Measurements from ENCODE around the gene ALDH1B1.

The ALDH1B1 gene

DNA sequence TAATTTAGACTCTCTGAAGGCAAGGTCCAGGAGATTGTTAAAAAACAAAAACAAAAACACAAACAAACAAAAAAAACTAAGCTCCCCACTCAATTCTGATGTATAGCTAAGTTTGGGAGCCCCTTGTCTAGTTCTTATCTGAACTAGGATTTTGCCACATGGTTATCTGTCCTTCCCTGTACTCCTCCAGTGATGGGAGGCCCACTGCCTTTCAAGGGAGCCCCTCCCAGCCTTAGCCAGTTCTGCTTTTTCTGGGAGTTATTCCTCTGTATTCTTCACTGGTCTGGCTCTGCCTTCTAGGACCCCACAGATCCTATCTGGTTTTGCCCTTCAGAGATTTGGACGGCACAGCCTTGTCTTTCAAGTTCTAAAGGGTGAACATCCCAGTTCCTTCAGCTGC lies 2.1 kb upstream of the ALDH1B1 start:
- peaks cover 5% of the 10 kb centered on the region for H3K9me3 ChIP-seq (ENCODE audit: insufficient read depth, low read length, severe bottlenecking)

DNA sequence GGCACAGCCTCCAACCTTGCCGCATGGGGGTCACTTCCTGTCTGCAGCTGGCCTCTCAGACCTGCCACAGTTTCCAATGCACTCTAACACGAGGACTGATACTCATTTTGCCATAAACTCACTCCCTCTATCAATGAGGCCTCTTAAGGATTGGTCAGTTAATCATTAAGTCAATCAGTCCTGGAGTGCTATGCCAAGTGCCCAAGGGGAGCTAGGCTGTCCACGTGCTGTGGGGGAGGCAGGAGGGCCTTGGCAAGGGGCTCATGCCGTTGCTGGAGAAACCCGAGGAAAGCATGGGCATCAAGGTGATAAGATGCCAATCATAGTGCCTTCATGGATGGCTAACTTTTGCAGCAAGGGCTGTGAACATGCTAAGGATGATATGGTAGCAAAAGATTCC lies 1.7 kb upstream of the ALDH1B1 start:
- Histone ChIP-seq H3K27ac (ENCODE audit: low read length) (no peak overlapping the region), H3K79me2 (ENCODE audit: insufficient read depth, low read length) (peaks cover 24% of the 10 kb centered on the region), H3K4me3 (ENCODE audit: low read depth in 1 of 2, low read length in 2 of 2) (no peak overlapping the region), H2AFZ (ENCODE audit: low read depth, low read length) (no peak overlapping the region), H4K20me1 (ENCODE audit: insufficient read depth, low read length) (no peaks in the 10 kb centered on the region), H3K36me3 (ENCODE audit: insufficient read depth, low read length) (peaks cover 4% of the 10 kb centered on the region), H3K9me3 (ENCODE audit: insufficient read depth, low read length, severe bottlenecking) (peaks cover 3% of the 10 kb centered on the region), H3K9ac (ENCODE audit: low read depth, low read length) (no peak overlapping the region), H3K4me1 (ENCODE audit: insufficient read depth, low read length) (peaks cover 21% of the 10 kb centered on the region), H3K27me3 (ENCODE audit: insufficient read depth, low read length, poor library complexity) (no peaks in the 10 kb centered on the region), H3K4me2 (ENCODE audit: insufficient read depth, low read length) (no peak overlapping the region)
- ATAC-seq (ENCODE audit: insufficient read depth, low read depth) = no peak
- DNase-seq = no peak
- TF ChIP-seq EZH2 (IDR thresholded peaks at IDR 0.05; ENCODE audit: borderline replicate concordance, low read depth, low read length, severe bottlenecking) = no peak
- TF ChIP-seq, protein P1, sequence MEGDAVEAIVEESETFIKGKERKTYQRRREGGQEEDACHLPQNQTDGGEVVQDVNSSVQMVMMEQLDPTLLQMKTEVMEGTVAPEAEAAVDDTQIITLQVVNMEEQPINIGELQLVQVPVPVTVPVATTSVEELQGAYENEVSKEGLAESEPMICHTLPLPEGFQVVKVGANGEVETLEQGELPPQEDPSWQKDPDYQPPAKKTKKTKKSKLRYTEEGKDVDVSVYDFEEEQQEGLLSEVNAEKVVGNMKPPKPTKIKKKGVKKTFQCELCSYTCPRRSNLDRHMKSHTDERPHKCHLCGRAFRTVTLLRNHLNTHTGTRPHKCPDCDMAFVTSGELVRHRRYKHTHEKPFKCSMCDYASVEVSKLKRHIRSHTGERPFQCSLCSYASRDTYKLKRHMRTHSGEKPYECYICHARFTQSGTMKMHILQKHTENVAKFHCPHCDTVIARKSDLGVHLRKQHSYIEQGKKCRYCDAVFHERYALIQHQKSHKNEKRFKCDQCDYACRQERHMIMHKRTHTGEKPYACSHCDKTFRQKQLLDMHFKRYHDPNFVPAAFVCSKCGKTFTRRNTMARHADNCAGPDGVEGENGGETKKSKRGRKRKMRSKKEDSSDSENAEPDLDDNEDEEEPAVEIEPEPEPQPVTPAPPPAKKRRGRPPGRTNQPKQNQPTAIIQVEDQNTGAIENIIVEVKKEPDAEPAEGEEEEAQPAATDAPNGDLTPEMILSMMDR (IDR thresholded peaks at IDR 0.05; ENCODE audit: borderline replicate concordance, extremely low read depth, low read length, poor library complexity, severe bottlenecking) = no peak

More for the DNA sequence above, 2.1 kb upstream of the ALDH1B1 start:
- TF ChIP-seq EZH2 (IDR thresholded peaks at IDR 0.05; ENCODE audit: borderline replicate concordance, low read depth, low read length, severe bottlenecking) = no peak
- TF ChIP-seq, protein P1 (IDR thresholded peaks at IDR 0.05; ENCODE audit: borderline replicate concordance, extremely low read depth, low read length, poor library complexity, severe bottlenecking) = no peak
- Histone ChIP-seq H3K36me3 (ENCODE audit: insufficient read depth, low read length) (no peaks in the 10 kb centered on the region; the same call in none of the 2 replicates), H3K27me3 (ENCODE audit: insufficient read depth, low read length, poor library complexity) (no peaks in the 10 kb centered on the region), H4K20me1 (ENCODE audit: insufficient read depth, low read length) (no peaks in the 10 kb centered on the region), H3K9ac (ENCODE audit: low read depth, low read length) (no peak overlapping the region), H3K4me3 (ENCODE audit: low read depth in 1 of 2, low read length in 2 of 2) (no peak overlapping the region), H3K27ac (ENCODE audit: low read length) (no peak overlapping the region), H3K4me1 (ENCODE audit: insufficient read depth, low read length) (peaks cover 21% of the 10 kb centered on the region), H2AFZ (ENCODE audit: low read depth, low read length) (no peak overlapping the region), H3K79me2 (ENCODE audit: insufficient read depth, low read length) (peaks cover 24% of the 10 kb centered on the region), H3K4me2 (ENCODE audit: insufficient read depth, low read length) (no peak overlapping the region)
- no peak for ATAC-seq (ENCODE audit: insufficient read depth, low read depth)
- DNase-seq = no peak

DNA sequence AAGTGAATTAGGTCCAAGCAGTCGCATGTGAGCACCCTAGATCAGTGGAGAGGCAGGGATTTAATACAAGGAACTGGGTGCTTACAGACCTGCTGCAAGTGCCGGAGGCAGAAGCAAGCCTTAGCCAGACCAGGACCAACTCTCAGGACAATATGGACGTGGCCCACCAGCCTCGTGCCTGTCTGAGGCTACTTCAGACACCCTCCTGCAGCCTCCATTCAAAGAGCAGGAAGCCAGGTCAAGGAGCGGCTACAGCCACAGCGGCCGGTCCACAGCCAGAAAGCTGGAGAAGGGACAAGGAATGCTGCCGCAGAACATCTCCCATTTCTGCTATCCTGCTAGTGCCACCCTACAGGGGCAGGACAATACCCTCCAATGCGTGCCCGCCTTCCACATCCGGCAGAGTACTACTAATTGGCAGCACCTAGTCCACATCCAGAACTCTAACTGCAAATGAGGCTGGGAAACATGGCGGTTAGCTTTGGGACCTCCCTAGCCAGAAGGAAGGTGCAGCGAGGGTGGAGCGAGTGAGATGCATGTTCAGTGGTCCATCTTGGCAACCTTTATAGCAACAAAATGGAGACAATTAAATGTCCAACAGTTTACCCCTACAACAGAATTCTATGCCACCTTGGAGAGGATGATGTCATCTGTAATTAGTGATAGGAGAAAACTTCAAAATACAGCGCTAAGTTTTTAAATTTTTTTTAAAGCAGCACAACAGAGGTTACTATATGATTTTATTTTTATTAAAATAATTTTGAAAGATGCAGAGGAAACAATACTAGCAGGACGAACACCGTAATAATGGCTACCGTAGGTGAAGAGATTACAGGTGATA lies 1.0 kb upstream of the ALDH1B1 start:
- no peak overlapping the region for H3K27ac ChIP-seq (ENCODE audit: low read length)
- peak overlapping the region; percentile 84 for H3K9ac ChIP-seq (ENCODE audit: low read depth, low read length)
- H3K4me2 ChIP-seq (ENCODE audit: insufficient read depth, low read length) = peak overlapping the region; percentile 97; the same call in 1 of the 2 replicates

DNA sequence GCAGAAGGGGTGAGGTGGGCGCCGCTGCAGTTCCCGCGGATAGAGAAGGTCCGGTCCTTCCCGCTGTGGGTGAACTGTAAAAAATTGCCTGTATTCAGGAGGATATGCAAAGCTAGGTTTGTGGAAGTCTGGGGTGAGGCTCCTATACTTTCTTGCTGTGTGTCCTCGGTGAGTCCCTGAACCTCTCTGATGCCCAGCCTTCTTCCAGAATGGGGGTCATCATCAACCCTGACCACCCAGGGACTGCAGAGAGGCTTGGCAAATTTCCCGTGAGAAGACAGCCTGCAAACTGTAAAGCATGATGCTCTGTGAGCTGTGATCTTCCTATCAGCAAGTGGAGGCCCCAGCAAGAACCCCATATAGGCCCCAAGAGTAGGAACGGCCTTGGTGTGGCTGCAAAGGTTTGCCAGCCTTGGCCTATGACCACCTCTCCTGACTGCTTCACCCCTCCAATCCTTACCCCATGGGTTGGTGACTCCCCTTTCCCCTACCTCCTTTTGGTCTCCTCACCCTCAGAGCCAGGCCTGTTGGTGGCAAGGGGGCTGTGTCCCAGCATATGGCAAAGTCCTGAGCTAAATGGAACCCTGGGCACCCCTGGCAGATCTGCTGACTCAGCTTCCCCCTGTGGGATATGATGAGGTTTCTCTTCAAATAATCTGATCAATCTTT lies 760 bp downstream of the ALDH1B1 start:
- peak; percentile 8 for DNase-seq
- no peaks in the 10 kb centered on the region for H3K9me3 ChIP-seq (ENCODE audit: insufficient read depth, low read length, severe bottlenecking)
- H3K4me1 ChIP-seq (ENCODE audit: insufficient read depth, low read length) = peaks cover 21% of the 10 kb centered on the region
- ATAC-seq (ENCODE audit: insufficient read depth, low read depth) = peak; percentile 24; the same call in 2 of the 3 replicates
- H4K20me1 ChIP-seq (ENCODE audit: insufficient read depth, low read length) = no peaks in the 10 kb centered on the region
- H3K27ac ChIP-seq (ENCODE audit: low read length) = peak overlapping the region; percentile 82
- H3K36me3 ChIP-seq (ENCODE audit: insufficient read depth, low read length) = peaks cover 24% of the 10 kb centered on the region
- H3K79me2 ChIP-seq (ENCODE audit: insufficient read depth, low read length) = peaks cover 24% of the 10 kb centered on the region
- peak overlapping the region; percentile 97 for H3K4me2 ChIP-seq (ENCODE audit: insufficient read depth, low read length)
- H3K27me3 ChIP-seq (ENCODE audit: insufficient read depth, low read length, poor library complexity) = no peaks in the 10 kb centered on the region
- H2AFZ ChIP-seq (ENCODE audit: low read depth, low read length) = peak overlapping the region; percentile 95
- TF ChIP-seq EZH2 (IDR thresholded peaks at IDR 0.05; ENCODE audit: borderline replicate concordance, low read depth, low read length, severe bottlenecking) = no peak
- TF ChIP-seq, protein P1 (IDR thresholded peaks at IDR 0.05; ENCODE audit: borderline replicate concordance, extremely low read depth, low read length, poor library complexity, severe bottlenecking) = no peak
- H3K4me3 ChIP-seq (ENCODE audit: low read depth in 1 of 2, low read length in 2 of 2) = peak overlapping the region; percentile 66 to 95
- H3K9ac ChIP-seq (ENCODE audit: low read depth, low read length) = peak overlapping the region; percentile 84

More for the DNA sequence above, 1.0 kb upstream of the ALDH1B1 start:
- H3K4me1 ChIP-seq (ENCODE audit: insufficient read depth, low read length) = peaks cover 21% of the 10 kb centered on the region
- H3K79me2 ChIP-seq (ENCODE audit: insufficient read depth, low read length) = peaks cover 24% of the 10 kb centered on the region
- peaks cover 10% of the 10 kb centered on the region for H3K36me3 ChIP-seq (ENCODE audit: insufficient read depth, low read length)
- H3K4me3 ChIP-seq (ENCODE audit: low read depth in 1 of 2, low read length in 2 of 2) = no peak overlapping the region
- H4K20me1 ChIP-seq (ENCODE audit: insufficient read depth, low read length) = no peaks in the 10 kb centered on the region
- no peaks in the 10 kb centered on the region for H3K9me3 ChIP-seq (ENCODE audit: insufficient read depth, low read length, severe bottlenecking)
- TF ChIP-seq EZH2 (IDR thresholded peaks at IDR 0.05; ENCODE audit: borderline replicate concordance, low read depth, low read length, severe bottlenecking) = no peak
- H3K27me3 ChIP-seq (ENCODE audit: insufficient read depth, low read length, poor library complexity) = no peaks in the 10 kb centered on the region
- H2AFZ ChIP-seq (ENCODE audit: low read depth, low read length) = peak overlapping the region; percentile 95
- no peak for DNase-seq
- no peak for ATAC-seq (ENCODE audit: insufficient read depth, low read depth)

All from DND-41 (cell line).